ENCODE measurements around the gene CEP85.

CEP85 gene

GRCh38 chr1:26277719-26278118, 43.7 kb downstream of the CEP85 start:
- DNase-seq (ENCODE audit: low spot score): no peak

- no peak for DNase-seq (ENCODE audit: low spot score)
Measured at GRCh38 chr1:26278303-26278702, 44.3 kb downstream of the CEP85 start.

GRCh38 chr1:26278724-26279455, 44.9 kb downstream of the CEP85 start:
- no peak for DNase-seq (ENCODE audit: low spot score)

DNA sequence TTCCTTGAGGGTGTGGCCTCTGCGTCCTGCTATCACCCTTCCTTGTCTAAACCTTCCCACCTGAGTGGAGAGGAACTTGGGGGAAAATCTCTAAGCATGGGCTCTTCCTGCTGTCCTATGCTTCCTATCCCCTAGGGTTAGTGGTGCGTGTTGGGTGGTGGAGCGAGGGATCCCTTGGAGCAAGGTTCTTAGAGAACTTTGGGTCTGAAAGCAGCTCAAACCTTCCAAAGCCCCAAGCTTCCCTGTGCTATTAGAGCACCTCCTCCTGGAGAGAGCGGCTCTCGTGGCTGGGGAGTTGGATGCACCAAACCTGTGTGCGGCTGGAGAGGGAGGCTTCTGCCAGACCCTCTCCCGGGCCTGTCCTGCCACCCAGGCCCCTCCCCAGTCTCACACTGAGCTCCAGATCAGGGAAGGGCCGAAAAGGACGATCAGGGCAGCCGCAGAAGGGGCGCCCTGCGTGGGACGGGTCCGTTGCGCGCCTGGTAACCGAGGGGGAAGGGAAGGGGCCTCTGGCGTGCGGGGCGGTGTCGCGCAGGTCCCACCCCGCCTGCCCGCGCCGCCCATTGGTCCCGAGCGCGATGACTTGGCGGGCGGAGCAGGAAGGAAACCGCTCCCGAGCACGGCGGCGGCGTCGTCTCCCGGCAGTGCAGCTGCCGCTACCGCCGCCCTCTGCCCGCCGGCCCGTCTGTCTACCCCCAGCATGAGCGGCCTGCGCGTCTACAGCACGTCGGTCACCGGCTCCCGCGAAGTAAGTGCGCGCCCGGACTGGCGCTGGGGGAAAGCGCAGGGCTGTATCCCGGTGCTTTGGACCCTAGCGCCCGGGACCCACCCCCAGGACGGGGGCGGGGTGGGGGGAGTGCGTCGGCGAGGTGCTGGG, 45.7 kb downstream of the CEP85 start, which contains the start of gene SH3BGRL3:
Gene SH3BGRL3, plus strand, starts transcription at position 631 of the 877 bp plus-strand sequence. Its CDS starts 70 bp downstream, at position 701.
- peak; percentile 91 for DNase-seq (ENCODE audit: low spot score)

DNA sequence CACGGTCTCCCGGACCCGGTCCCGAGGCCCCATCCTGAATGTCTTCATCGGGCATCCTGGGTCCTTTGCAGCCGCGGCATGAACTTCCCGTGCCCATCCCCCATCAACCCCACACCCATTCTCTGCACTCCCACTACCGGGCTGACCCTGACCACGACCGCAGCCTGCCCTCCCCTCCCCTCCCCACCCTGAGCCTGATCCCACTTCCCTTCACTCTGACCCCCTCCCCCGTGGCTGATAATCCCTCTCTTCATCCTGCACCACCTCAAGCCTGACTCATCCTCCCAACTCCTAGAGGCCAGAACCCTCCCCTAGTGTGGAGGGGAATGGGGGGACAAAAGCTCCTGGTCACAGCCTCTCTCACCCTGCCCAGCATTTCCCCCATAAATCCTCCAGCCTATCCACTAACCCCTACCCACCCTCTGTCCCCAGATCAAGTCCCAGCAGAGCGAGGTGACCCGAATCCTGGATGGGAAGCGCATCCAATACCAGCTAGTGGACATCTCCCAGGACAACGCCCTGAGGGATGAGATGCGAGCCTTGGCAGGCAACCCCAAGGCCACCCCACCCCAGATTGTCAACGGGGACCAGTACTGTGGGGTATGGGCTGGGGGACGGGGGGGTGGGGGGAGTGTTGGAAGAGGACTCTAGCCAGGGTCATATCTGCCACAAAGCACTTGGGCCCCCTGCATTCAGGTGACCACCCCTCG, 46.5 kb downstream of the CEP85 start:
- peak; percentile 62 for DNase-seq (ENCODE audit: low spot score)

- DNase-seq (ENCODE audit: low spot score): no peak
Measured at GRCh38 chr1:26281091-26281958, 47.3 kb downstream of the CEP85 start.

GRCh38 chr1:26281971-26282370, 48.0 kb downstream of the CEP85 start:
- DNase-seq (ENCODE audit: low spot score): no peak

DNA sequence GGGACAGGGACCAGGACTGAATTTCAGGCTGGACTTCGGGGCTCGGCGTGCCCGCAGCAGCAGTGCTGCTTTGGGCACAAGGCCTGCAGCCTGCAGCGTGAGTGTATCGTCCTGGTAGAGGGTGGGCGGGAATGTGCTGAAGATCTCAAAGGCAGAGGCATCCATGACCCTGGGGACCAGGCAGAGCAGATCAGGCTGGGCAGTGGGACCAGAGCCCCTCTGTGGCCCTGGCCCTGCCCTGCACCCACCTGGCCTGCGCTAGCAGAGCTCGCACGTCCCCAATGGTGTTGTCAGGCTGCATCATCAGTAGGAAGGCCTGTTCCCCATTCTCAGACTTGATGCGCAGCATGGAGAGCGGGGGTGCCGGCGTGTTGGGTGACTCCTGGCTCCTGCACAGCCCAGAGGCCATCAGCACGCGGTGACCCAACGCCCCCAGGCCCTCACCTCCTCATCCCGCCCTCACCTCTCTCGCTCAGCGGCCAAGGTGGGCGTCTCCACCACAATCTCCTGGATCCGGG, 48.5 kb downstream of the CEP85 start:
- no peak for DNase-seq (ENCODE audit: low spot score)

- DNase-seq (ENCODE audit: low spot score): no peak
Measured at GRCh38 chr1:26283279-26283853, 49.4 kb downstream of the CEP85 start.

DNA sequence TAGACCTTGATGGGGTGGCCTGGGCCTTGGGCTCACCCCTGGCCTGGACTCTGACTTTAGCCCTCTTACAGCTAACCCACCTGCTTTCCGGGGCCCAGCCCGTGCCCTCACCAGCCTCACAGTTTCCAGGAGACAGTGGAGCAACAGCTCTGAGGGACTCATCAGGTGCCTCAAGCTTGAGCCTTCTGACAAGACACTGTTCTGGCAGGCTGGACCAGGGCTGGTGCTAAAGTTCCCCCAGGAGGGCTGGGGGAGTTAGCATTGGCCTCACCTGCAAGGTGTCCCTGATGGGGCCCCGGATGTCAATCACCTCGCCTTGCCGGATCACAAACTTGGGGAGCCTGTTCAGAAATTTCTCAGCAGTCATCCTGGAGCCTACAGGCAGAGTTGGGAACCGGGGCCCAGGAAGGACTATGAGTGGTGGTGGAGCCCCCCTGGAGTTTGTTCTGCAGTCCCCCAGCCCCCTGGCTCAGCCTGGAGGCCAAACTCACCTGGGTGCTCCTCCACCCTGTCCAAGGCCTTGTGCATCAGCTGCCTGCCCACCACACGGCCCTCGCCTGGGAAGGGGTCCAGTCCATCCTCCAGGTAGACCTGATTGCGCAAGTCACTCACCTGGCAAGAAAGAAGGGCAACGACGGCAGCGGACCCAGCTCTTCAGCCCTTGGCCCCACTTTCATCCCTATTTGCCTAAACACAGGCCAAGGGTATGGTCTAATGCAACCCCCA, 50.0 kb downstream of the CEP85 start:
- no peak for DNase-seq (ENCODE audit: low spot score)

DNA sequence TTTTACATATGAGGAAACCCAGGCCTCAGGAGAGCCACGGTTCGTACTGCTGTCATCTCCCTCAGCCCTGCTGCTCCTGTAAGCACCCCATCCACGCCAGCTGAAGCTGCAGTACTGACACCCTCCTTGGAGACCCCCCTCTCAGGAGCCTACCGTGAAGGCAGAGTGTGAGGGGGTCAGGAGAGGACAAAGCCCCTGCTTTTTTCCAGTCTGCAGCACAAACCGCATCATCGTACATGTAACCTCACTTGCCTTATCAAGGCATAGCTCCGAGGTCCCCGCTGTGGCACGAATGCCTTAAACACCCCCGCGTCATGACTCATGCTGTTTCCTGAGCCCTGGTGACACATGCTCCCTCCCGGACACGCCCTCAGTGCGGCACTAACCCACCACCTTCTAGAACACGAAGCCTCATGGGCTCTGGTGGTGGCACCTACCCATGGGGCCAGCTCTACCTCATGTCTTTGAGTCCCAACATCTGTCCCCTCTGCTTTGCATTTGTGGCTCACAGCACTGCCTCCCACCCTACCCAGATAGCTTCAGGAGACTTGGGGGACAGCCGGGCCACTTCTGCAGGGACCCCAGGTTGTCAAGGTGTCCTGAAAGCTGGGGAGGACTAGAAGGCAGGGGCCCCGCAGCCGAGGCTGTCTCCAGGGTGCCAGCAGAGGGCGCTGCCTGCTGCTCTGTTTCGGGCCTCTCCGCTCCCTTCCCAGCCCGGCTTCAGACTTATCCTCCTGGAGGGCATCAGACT, 50.8 kb downstream of the CEP85 start:
- DNase-seq (ENCODE audit: low spot score): peak; percentile 89

DNA sequence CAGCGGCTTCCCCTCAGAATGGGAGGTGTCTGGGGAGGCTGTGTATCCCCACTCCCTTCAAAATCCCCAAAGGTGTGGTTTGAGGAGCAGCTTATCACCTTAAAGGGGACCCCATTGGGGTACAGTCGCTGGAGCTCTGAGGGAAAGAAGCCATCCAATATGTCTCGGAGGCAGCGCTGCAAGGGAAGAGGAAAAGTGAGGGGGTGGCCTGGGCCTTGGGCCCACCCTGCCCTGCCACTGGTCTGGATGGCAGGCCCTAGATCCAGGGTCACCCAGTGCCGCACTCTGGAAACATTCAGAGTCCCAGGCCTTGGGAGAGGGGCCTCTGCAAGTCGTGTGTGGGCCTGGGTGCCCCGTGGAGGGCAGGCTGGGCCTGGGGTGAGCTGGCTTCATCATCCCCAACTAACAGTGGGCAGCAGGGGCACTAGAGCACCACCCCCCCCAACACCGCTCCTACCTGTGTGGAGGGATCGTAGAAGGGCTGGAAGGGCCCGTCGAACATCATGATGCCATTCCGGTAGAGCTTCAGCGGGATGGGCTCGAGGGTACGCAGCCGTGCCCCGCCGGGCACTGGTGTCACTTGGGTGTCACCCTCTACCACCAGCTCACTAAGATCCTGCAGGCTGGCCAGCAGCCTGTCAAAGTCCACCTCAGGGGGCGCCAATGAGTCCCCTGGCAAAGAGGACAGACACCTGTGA, 51.5 kb downstream of the CEP85 start:
- DNase-seq (ENCODE audit: low spot score): peak; percentile 88

DNA sequence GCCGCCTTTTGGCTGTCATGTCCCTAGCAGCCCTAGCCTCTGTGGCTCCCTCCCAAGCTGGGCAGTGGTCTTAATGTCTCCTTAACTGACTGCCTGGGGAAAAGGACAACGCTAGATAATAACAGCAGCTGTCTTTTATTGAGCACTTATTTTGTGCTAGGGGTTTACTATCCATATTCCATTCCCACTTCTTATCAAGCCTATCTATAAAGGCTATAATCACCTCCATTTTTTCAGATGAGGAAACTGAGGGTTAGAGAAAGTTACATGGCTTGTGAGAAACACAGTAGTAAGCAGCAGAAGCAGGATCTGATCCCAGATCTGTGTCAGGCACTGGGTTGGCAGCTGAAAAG, 52.0 kb downstream of the CEP85 start:
- DNase-seq (ENCODE audit: low spot score): no peak

DNA sequence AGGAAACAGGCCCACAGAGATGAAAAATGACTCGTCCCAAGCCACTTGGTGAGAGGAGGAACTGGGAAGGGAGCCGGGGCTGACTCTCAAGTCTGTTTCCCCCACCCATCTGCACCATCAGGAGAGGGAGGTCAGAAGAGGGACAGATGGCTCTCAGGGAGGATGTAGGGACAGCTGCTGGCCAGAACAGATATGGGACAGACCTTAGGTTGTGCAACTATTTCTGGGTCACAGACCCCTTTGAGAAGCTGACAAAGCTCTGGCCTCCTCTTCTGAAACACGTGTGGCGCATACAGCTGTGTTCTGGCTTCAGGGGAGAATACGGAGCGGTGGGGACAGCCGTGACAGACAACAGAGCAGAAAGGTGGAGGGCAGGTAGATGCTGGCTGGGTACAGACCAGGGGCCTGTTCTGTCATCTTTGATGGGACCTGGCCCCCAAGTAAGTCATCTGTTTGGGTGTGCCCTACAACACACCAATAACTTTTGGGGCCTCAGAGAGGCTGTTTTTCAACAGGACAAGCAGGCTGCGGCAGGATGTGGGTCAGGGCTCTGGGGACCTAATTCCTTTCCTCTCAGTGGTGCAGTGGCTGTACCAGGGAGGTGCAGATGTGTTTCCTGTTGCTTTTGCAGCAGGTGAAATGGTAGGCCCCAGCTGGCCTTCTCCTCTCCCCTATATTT, 53.2 kb downstream of the CEP85 start:
- no peak for DNase-seq (ENCODE audit: low spot score)

DNA sequence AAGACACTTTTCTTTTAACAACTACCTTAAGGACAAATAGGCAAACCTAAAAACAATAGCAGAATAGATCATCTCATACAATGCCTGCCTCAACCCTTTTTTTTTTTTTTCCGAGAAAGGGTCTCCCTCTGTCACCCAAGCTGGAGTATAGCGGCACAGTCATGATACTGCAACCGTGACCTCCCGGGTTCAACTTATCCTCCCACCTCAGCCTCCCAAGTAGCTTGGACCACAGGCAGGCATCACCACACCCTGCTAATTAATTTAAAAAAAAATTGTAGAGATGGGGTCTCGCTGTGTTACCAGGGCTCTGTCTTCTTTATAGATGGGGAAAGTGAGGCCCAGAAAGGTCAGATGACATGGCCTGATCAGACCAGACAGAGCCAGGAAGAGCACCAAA, 53.8 kb downstream of the CEP85 start:
- DNase-seq (ENCODE audit: low spot score): no peak

DNA sequence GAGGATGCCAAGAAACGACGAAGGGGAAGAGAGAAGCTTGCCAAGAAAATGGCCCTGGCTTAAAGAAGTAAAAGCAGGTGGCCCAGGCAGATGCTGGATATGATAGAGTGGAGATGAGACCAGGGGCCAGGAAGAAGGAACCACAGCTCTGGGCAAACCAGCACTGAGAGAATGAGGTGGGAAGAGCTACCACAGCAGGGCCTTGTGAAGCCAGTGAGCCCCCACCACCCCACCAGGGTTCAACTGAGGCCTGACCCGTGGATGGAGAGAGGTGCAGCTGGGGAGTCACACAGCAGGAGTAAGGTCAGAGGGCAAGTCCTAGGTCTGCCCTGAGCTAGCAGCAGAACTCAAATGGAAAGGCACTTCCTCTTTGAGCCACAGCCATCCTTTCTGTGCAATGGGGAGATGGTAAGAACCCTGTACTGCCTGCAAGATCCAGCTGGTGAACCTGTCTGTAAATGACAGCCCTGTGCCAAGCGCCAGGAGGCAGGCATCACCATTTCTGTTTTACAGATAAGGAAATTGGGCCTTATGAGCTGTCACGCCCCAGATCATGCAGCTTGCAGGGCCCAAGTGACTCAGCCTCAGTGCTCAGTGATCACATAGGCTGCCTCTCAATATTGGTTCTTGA, 54.4 kb downstream of the CEP85 start:
- no peak for DNase-seq (ENCODE audit: low spot score)

GRCh38 chr1:26289158-26290059, 55.4 kb downstream of the CEP85 start:
- no peak for DNase-seq (ENCODE audit: low spot score)
